ENCODE data around the gene INPP5F. TPM values are rescaled to one million over a fixed set of nuclear protein-coding genes. Genes with fewer than 3 reads are reported as not detected.

INPP5F gene
- total and polyA plus RNA-seq, 4 donors = 5.6 to 22.9 (median 10.1) TPM

DNA sequence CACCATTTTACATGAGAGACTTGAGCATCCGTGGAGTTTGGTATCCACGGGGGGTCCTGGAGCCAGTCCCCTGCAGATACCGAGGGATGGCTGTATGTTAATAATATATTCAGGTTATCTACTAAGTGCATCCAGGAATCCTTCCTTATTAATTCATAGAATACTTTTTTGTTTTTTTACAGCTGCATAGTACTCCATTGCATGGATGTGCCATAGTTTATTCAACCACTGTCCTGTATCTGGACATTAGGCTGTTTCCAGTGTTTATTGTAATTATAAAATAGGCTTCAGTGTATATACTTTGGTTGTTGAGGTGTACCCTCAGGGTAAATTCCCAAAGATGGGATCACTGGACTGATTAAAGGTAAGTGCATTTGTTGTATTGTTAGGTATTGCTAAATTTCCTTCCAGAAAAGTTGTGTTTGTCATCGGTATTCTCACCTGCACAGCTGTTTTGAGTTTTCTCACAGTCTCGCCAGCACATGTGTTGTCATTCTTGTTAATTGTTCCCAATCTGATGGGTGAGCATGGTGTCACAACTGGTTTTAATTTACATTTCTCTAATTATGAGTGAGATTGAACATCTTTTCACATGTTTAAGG is 55.1 kb downstream of the INPP5F start:
- Histone ChIP-seq H3K9ac (ENCODE audit: insufficient read depth in 1 of 2, low read length in 2 of 2) (no peak overlapping the region), H3K27me3 (ENCODE audit: control insufficient read depth in 3 of 3, insufficient read depth in 3 of 3, low read length in 2 of 3) (no peaks in the 10 kb centered on the region), H3K27ac (ENCODE audit: low read depth in 1 of 2, low read length in 1 of 2) (no peak overlapping the region), H3K36me3 (ENCODE audit: control insufficient read depth in 4 of 4, insufficient read depth in 4 of 4, low read length in 4 of 4) (no peaks in the 10 kb centered on the region), H3K4me1 (ENCODE audit: control insufficient read depth in 5 of 5, insufficient read depth in 5 of 5, low read length in 5 of 5) (peaks cover 0 to 4% (median 0%) of the 10 kb centered on the region in 5 donors), H3K4me3 (no peak overlapping the region), H3K9me3 (ENCODE audit: control insufficient read depth in 4 of 4, insufficient read depth in 3 of 4, low read length in 3 of 4) (peaks cover 0 to 2% (median 0%) of the 10 kb centered on the region in 4 donors)
- TF ChIP-seq, protein P1, sequence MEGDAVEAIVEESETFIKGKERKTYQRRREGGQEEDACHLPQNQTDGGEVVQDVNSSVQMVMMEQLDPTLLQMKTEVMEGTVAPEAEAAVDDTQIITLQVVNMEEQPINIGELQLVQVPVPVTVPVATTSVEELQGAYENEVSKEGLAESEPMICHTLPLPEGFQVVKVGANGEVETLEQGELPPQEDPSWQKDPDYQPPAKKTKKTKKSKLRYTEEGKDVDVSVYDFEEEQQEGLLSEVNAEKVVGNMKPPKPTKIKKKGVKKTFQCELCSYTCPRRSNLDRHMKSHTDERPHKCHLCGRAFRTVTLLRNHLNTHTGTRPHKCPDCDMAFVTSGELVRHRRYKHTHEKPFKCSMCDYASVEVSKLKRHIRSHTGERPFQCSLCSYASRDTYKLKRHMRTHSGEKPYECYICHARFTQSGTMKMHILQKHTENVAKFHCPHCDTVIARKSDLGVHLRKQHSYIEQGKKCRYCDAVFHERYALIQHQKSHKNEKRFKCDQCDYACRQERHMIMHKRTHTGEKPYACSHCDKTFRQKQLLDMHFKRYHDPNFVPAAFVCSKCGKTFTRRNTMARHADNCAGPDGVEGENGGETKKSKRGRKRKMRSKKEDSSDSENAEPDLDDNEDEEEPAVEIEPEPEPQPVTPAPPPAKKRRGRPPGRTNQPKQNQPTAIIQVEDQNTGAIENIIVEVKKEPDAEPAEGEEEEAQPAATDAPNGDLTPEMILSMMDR (IDR thresholded peaks at IDR 0.05; ENCODE audit: control extremely low read depth, extremely low read depth) = no peak
- ATAC-seq (ENCODE audit: insufficient read depth, low FRiP score) (no peak), DNase-seq (no peak)
- 97 to 98% methylated on average over 5 of the region's 5 CpGs for WGBS, 2 donors

DNA sequence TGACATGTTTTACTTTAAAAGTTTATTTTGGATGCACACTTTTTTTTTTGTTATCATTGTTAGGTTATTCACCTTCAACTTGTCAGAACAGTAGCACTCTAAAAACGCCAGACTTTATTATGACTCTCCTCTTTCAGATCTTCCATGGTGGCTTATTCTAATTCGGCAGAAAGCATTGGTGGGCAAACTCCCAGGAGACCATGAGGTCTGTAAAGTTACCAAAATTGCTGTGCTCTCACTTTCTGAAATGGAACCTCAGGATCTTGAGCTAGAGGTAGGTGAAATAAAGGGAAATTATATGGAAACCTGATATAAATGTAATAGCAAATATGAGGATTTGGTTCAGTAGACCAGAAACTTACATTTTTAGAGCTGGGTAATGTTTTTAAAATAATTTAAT is 55.6 kb downstream of the INPP5F start:
- Histone ChIP-seq H3K4me3 (no peak overlapping the region), H3K27me3 (ENCODE audit: control insufficient read depth in 3 of 3, insufficient read depth in 3 of 3, low read length in 2 of 3) (no peaks in the 10 kb centered on the region), H3K4me1 (ENCODE audit: control insufficient read depth in 5 of 5, insufficient read depth in 5 of 5, low read length in 5 of 5) (peaks cover 0 to 6% (median 1%) of the 10 kb centered on the region in 5 donors), H3K9me3 (ENCODE audit: control insufficient read depth in 4 of 4, insufficient read depth in 3 of 4, low read length in 3 of 4) (peaks cover 0 to 2% (median 0%) of the 10 kb centered on the region in 4 donors), H3K9ac (ENCODE audit: insufficient read depth in 1 of 2, low read length in 2 of 2) (no peak overlapping the region), H3K27ac (ENCODE audit: low read depth in 1 of 2, low read length in 1 of 2) (no peak overlapping the region), H3K36me3 (ENCODE audit: control insufficient read depth in 4 of 4, insufficient read depth in 4 of 4, low read length in 4 of 4) (no peaks in the 10 kb centered on the region)
- TF ChIP-seq, protein P1 (IDR thresholded peaks at IDR 0.05; ENCODE audit: control extremely low read depth, extremely low read depth) = no peak
- 87 to 91% methylated on average over 2 of the region's 2 CpGs for WGBS, 2 donors
- ATAC-seq (ENCODE audit: insufficient read depth, low FRiP score) = no peak
- no peak for DNase-seq

DNA sequence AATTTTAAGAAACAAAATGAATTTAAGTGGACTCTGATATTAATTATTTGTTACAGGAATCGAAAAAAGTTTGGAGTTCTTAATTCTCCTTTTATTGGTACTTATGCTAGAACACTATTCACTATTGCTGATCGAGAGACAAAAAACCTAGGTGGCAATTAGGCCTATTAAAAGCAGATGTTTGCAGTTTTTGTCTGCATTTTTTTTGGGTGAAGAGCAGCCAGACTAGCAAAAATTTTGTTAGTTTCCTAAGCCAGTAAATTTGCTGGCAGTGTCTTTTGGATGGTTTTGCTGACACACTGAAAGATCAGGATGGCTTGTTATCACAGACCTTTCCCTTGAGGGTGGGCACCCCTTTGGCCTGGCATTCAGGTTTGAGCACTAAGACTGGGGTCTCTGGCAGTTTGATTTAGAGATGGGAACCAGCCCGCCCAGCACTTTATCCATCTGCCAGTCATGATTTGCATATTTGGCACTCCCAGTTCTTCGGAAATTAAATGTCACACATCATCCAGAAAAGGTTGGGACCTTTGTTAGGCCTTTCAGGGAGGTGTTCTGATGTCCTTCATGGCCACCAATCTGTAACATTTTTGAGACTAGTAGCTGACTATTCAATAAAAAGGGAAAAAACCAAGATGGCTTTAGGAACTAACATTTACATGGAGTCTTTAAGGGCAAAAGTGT is 57.3 kb downstream of the INPP5F start:
- DNase-seq (no peak), ATAC-seq (ENCODE audit: insufficient read depth, low FRiP score) (no peak)
- TF ChIP-seq, protein P1 (IDR thresholded peaks at IDR 0.05; ENCODE audit: control extremely low read depth, extremely low read depth) = no peak
- no peaks in the 10 kb centered on the region for H3K36me3 ChIP-seq (ENCODE audit: control insufficient read depth in 4 of 4, insufficient read depth in 4 of 4, low read length in 4 of 4)
- peaks cover 0 to 2% (median 0%) of the 10 kb centered on the region in 4 donors for H3K9me3 ChIP-seq (ENCODE audit: control insufficient read depth in 4 of 4, insufficient read depth in 3 of 4, low read length in 3 of 4)
- no peak overlapping the region for H3K4me3 ChIP-seq
- H3K4me1 ChIP-seq (ENCODE audit: control insufficient read depth in 5 of 5, insufficient read depth in 5 of 5, low read length in 5 of 5) = peaks cover 0 to 7% (median 1%) of the 10 kb centered on the region in 5 donors
- H3K27ac ChIP-seq (ENCODE audit: low read depth in 1 of 2, low read length in 1 of 2) = no peak overlapping the region
- 80 to 94% methylated on average over 4 of the region's 4 CpGs for WGBS, 2 donors
- H3K9ac ChIP-seq (ENCODE audit: insufficient read depth in 1 of 2, low read length in 2 of 2) = no peak overlapping the region
- no peaks in the 10 kb centered on the region for H3K27me3 ChIP-seq (ENCODE audit: control insufficient read depth in 3 of 3, insufficient read depth in 3 of 3, low read length in 2 of 3)
